HPDE6-E6E7 (cell line): ENCODE data around the gene PAQR9.

ENCODE experiments used
- DNase-seq: peaks from one replicate; pipeline ENCODE4 v3.0.0; 2011; ENCODE audit warnings: missing footprints; ENCODE audit errors: extremely low spot score

The PAQR9 gene

DNA sequence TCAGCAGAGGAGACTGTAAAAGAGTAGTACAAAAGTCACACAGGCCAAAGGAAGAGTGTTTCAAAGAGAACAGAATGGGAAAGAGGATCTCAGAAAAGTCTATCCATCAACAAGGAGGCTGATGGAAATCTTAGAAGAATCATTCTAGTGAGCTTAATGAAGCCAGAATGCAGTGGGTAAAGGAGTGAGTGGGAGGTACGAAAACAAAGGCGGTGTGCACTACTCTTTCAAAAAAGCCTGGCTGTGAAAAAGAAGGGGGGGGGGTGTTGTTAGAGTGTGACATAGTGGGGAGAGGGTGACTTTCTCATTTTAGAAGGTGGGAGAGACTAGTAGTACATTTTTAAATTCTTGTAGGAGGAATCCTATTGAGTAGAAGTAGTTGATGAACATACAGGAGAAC is 11.7 kb downstream of the PAQR9 start:
- no peak for DNase-seq

- no peak for DNase-seq
These were observed 12.5 kb downstream of the PAQR9 start for GRCh38 chr3:142950972-142951371.

GRCh38 chr3:142947799-142948575 is 15.5 kb downstream of the PAQR9 start:
- peak; percentile 19 for DNase-seq

DNA sequence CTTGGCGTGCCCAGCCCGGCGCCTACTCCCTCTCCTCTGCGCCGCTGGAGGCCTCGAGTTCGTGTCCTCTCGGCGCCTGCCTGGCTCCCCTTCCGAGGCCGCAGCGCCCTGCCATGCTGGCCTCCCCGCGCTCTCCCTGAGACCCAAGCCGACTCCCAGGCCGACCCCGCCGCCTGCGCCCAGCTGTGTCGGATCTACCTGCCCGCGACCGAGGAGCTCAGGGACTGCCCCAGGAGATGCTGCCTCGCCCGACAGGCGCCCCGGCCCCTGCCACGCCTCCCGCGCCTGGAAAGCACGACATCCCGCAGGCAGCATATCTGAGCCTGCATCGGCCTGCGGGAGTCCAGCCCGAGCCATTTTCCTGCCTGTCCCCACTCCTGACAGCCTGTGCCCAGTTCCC is 16.1 kb downstream of the PAQR9 start:
- no peak for DNase-seq

DNA sequence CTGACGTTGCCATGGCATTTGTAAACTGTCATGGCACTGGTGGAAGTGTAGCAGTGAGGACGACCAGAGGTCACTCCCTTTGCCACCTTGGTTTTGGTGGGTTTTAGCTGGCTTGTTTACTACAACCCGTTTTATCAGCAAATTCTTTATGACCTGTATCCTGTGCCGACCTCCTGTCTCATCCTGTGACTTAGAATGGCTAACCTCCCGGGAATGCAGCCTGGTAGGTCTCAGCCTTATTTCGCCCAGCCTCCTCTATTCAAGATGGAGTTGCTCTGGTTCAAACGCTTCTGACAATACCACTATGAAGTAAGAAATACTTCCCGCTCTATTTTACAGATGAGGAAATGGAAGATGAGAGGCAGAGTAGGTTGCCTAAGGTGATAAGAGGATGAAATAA is 16.6 kb downstream of the PAQR9 start:
- DNase-seq: no peak

- DNase-seq: no peak
These were observed 18.5 kb downstream of the PAQR9 start for GRCh38 chr3:142945023-142945422.

GRCh38 chr3:142944342-142944741 is 19.1 kb downstream of the PAQR9 start:
- DNase-seq: no peak

GRCh38 chr3:142943870-142944269 is 19.6 kb downstream of the PAQR9 start:
- DNase-seq: peak; percentile 35

GRCh38 chr3:142943349-142943748 is 20.1 kb downstream of the PAQR9 start:
- no peak for DNase-seq

DNA sequence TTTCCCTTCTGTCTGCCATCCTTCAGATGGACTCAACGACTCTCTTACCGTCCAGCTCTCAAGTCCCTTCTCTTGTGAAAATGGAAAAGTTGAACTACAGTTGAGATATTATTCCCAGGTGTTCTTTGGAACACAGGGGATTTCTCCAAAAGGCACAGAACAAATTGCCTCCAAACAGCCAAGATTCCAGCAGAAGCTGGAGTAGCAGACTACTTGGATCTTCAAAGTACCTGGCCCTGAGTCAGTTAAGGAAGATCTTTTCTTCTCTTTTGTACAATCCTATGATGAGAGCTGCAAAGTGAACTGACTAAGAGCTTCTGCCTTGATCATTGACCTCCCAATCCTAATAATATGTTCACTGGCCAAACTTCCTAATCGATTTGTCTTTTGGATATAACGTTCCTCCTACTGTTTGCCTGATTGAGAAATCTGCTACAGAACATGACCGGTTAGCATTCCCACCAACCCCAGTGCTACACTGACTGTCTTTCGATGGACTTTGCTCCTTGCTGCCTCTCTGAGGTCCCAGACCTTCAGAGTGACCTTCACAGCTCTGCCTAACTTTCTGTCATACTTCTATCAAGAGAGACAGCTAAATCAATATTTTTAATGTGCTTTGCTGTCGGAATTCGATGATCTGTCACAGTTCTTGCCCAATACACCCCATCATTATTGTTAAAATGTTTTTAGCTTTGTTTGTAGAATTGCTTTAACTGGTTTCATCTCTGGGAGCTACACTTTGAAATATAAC is 21.9 kb downstream of the PAQR9 start:
- DNase-seq: no peak

DNA sequence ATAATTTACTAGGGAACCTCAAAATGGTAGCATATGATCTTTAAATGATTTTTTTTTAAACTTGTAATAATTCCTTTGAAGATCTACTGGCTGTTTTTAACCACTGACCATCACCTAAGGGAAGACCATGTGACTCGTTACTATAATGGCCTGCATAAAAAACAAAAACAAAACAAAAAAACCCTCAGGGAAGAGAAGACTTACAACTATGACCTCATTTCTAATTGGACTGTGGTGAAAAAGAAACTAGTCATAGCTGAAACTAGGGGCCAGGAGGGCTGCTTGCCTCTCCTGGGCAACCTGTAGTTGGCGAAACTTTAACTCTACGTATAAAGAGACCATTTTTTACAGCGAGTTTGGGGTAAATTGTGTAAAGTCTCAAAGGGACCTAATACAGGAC is 23.0 kb downstream of the PAQR9 start:
- DNase-seq: no peak

DNA sequence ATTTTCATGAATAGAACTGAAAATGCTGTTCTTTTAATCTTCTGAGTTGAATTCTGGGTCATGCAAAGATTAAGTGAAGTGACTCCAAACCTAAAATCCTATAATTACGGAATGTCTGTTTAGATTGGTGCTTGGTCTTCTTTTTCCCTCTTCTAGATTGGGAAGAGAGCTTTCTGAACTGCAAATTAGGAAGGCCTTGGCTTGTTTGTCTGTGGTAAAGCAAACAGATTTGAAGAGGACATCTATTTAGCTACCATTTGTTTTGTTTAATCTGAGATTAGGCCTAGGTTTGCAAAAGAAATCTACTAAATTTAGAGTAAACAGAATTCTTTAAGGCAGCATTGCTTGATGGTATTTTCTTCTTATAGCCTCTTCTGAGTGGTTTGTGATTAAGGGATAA is 23.5 kb downstream of the PAQR9 start:
- DNase-seq: no peak

DNA sequence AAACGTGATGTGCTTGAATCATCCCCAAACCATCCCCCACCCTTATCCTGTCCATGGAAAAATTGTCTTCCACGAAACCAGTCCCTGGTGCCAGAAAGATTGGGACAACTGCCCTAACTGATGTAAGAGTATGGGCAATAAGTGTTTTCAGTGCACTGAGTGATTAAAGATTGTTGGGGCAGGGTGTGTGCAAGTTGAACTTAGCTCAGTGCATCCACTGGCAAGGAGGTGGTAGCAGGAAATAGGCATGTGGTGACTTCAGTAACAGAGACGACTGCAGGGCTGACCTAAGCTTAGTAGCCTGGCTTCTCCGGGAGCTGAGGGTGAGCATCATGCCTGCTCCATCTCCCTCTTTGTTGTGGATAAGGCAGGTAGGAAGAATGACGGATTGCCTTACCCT is 27.5 kb downstream of the PAQR9 start:
- no peak for DNase-seq

DNA sequence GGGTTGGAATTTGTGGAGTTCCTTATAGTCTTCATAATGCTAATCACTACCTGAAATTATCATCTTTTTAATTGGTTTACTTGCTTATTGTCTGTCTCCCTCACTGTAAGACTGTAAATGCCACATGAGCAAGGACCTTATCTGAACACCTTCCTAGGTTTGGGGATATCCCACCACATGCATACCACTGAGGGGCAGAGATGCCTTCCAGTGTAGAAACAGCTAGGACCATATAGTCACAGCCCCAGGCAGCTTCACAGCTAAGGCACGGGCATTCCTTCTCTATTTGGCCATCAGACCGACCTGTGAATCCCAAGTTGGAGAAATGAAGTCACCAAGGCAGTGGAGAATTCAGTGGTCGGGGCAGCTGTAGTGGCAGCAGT is 28.6 kb downstream of the PAQR9 start:
- DNase-seq: no peak

DNA sequence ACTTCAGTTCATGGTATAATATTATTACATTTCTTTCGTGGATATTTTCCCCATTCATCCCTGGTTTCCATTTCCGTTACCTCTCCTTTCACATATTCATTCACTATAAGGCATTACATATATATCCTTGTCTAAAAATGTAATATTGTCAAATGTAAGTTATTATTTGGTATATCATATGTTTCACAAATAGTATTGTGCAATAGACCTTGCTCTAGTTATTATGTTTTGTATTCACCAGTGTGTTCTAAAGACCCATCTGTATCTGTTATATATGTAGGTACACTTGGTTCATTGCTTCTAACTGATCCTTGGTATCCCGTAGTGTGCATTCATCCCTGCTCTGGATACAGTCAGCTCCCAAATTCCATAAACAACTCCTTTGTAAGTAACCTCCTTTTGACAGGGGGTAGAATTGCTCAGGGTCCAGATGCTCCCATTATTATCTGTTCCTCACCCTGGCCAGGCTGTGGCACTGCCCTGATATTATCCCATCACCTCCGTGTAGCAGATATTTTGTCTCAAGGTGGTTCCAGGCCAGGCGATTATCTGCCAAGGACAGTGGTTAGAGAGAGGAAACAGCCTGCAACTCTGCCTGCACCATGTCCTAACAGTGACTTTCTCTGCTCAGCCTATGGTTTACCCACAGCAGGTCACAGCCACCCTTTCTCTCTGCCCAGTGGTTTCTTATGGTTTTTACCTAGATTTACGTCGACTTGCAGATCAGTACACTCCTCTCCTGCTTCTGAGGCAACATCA is 29.2 kb downstream of the PAQR9 start:
- no peak for DNase-seq

DNA sequence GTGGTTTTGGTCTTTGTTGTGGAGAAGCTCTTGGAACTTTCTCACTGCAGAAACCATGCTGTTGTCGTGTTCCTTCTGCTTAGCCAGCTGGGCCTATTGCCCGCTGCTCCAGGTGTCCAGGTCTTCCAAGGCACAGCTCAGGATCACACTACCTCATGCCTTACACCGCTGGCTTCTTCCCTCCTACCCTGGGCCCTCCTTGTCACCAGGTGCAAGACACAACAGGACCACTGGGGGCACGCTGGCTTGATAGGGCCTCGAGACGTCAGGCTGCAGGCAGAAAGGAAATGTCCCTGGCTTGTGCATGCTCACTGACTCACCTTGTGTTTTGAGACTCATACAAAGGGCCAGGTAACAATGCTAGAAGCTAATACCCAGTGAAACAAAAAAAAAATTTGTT is 32.3 kb downstream of the PAQR9 start:
- peak; percentile 56 for DNase-seq

- no peak for DNase-seq
These were observed 33.0 kb downstream of the PAQR9 start for GRCh38 chr3:142930463-142930862.

DNA sequence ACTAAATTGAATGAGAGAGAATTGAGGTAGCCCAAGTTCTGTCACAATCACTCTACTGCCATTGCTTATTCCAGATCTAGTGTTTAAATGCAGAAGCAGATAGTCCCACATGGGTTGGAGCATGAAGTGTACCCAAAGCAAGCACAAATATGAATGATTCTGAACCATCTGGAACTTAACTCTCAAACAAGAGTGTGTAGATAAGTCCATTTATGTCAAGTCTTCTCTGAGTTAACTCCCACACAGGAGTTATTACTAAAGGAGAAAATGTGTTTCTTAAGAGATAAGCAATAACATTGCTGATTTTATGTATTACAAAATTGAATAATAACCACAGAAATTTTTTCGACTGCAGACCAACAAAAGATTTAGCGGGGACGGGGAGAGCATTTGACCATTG is 33.6 kb downstream of the PAQR9 start:
- no peak for DNase-seq

DNA sequence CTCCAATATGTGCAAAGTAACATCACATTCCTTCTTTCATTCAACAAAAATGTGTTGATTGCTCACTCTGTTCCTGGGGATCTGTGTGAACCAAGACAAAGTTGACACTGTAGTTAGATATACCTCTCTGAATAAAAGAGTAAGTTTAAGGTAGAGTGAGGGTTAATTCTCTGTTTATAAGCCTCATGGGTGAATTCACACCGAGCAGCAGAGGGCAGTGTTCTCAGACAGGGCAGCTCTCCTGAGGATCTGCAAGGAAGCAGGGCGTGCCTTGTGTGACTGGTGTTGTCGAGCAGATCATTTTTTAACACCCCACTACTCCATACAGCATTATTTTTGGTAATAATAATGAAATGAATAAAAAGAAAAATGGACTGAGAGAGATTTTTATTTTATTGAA is 34.4 kb downstream of the PAQR9 start:
- peak; percentile 51 for DNase-seq

DNA sequence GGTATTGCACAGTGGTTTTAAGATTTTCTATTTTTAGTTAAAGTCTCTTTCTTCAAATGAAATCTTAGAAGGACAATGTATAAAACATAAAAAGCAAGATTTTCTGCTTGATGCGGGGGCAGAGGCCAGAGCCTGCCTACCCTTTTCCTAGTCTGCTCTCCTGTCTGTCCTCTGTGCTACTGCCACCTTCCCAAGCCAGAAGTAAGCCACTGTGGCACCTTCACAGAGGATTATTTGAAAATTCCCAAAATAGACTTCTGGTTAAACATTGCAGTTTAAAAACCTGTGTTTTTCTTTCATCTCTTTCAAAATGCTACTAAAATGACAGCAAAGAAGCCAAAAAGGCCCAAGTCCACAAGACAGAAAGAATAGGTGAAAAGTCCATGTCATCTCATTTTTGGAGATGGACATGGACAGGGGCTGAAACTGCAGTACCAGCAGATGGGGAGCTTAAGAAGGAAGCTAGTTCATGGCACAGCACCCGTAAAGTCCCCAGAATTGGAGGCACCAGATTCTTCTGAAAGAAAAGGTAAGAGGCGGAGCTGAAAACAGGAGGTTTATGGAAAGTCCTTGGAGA is 37.0 kb downstream of the PAQR9 start:
- no peak for DNase-seq

DNA sequence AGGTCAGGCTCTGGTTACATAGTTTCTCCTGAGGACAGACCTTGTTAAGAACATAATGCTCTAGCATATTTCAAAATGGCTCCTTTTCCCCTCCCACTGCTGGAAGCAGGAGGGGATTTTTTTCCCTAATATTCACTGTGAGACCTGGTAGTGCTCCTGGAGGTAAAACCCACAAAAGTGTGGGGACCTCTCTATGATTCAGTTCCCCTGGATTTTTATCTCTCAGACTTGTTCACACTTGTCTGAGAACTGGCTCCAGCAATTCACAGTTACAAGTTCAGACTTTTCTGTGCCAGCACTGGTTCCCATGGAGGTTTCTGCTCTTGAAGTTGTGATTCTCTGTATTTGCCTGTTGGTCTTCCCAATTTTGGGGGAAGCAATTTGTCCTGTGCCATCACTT is 38.3 kb downstream of the PAQR9 start:
- peak; percentile 47 for DNase-seq

GRCh38 chr3:142923694-142924093 is 39.8 kb downstream of the PAQR9 start:
- DNase-seq: no peak
